Ishikawa (cell line): Measurements from ENCODE around the gene ST3GAL6.

Experiments
- CEBPB ChIP-seq: IDR thresholded peaks from 2 replicates; pipeline ENCODE4 v1.6.1; 2012
- CREB1 ChIP-seq: IDR thresholded peaks from 2 replicates; pipeline ENCODE4 v1.6.1; 2012; ENCODE audit warnings: low read depth
- EGR1 ChIP-seq: IDR thresholded peaks from 2 replicates; pipeline ENCODE4 v1.6.1; 2012
- EP300 ChIP-seq: IDR thresholded peaks from 2 replicates; pipeline ENCODE4 v1.6.1; 2012; ENCODE audit warnings: borderline replicate concordance
- FOXM1 ChIP-seq: IDR thresholded peaks from 2 replicates; pipeline ENCODE4 v1.6.1; 2012; ENCODE audit warnings: low read depth, borderline replicate concordance
- MAX ChIP-seq: IDR thresholded peaks from 2 replicates; pipeline ENCODE4 v1.6.1; 2012
- NFIC ChIP-seq: IDR thresholded peaks from 2 replicates; pipeline ENCODE4 v1.6.1; 2012
- RAD21 ChIP-seq: IDR thresholded peaks from 2 replicates; pipeline ENCODE4 v1.6.1; 2012; ENCODE audit warnings: low read depth
- REST ChIP-seq: IDR thresholded peaks from 2 replicates; pipeline ENCODE4 v1.6.1; 2012; ENCODE audit warnings: low read depth, mild to moderate bottlenecking
- TAF1 ChIP-seq: IDR thresholded peaks from 2 replicates; pipeline ENCODE4 v1.6.1; 2012; ENCODE audit warnings: low read depth, mild to moderate bottlenecking
- TCF12 ChIP-seq: IDR thresholded peaks from 2 replicates; pipeline ENCODE4 v1.6.1; 2012; ENCODE audit warnings: low read depth
- TEAD4 ChIP-seq: IDR thresholded peaks from 2 replicates; pipeline ENCODE4 v1.6.1; 2012
- USF1 ChIP-seq: IDR thresholded peaks from 2 replicates; pipeline ENCODE4 v1.6.1; 2012
- YY1 ChIP-seq: IDR thresholded peaks from 2 replicates; pipeline ENCODE4 v1.6.1; 2012; ENCODE audit warnings: low read depth
- ZBTB7A ChIP-seq: IDR thresholded peaks from 2 replicates; pipeline ENCODE4 v1.6.1; 2012; ENCODE audit warnings: low read depth

Gene ST3GAL6

GRCh38 chr3:98777286-98777685 lies 14.1 kb downstream of the ST3GAL6 start:
- TF ChIP-seq CEBPB = no peak
- no peak for TF ChIP-seq MAX
- TF ChIP-seq FOXM1 = no peak
- TF ChIP-seq USF1 = no peak
- no peak for TF ChIP-seq ZBTB7A
- TF ChIP-seq NFIC = no peak
- no peak for TF ChIP-seq TAF1
- TF ChIP-seq RAD21 = no peak
- no peak for TF ChIP-seq YY1
- no peak for TF ChIP-seq EGR1
- TF ChIP-seq CREB1 = no peak

- TF ChIP-seq EP300 = no peak
- no peak for TF ChIP-seq YY1
- no peak for TF ChIP-seq CEBPB
- TF ChIP-seq RAD21 = no peak
- no peak for TF ChIP-seq USF1
- TF ChIP-seq TEAD4 = no peak
- no peak for TF ChIP-seq TCF12
- no peak for TF ChIP-seq TAF1
- TF ChIP-seq REST = no peak
- no peak for TF ChIP-seq MAX
- TF ChIP-seq ZBTB7A = no peak
- TF ChIP-seq FOXM1 = no peak
- no peak for TF ChIP-seq CREB1
- TF ChIP-seq NFIC = no peak
- TF ChIP-seq EGR1 = no peak
These were observed 14.7 kb downstream of the ST3GAL6 start for GRCh38 chr3:98777801-98778220.

GRCh38 chr3:98778383-98778782 lies 15.2 kb downstream of the ST3GAL6 start:
- TF ChIP-seq USF1 = no peak
- no peak for TF ChIP-seq RAD21
- no peak for TF ChIP-seq MAX
- no peak for TF ChIP-seq TCF12
- TF ChIP-seq YY1 = no peak

- TF ChIP-seq EGR1 (no peak), CEBPB (peak; percentile 31; the same call in 1 of the 2 replicates), FOXM1 (no peak)
These were observed 15.8 kb downstream of the ST3GAL6 start for GRCh38 chr3:98778852-98779413.

- no peak for TF ChIP-seq RAD21
- TF ChIP-seq EP300 = no peak
- no peak for TF ChIP-seq NFIC
- TF ChIP-seq REST = no peak
- no peak for TF ChIP-seq USF1
- no peak for TF ChIP-seq EGR1
- no peak for TF ChIP-seq TEAD4
- TF ChIP-seq YY1 = no peak
- no peak for TF ChIP-seq ZBTB7A
- no peak for TF ChIP-seq MAX
- TF ChIP-seq TAF1 = no peak
- TF ChIP-seq TCF12 = no peak
- TF ChIP-seq CEBPB = no peak
- TF ChIP-seq CREB1 = no peak
- TF ChIP-seq FOXM1 = no peak
These were observed 16.6 kb downstream of the ST3GAL6 start for GRCh38 chr3:98779541-98780335.
